IPS-18c (cell line): ENCODE data around the gene GOT1.

Source experiments
- H3K4me3 ChIP-seq: 2 replicates; pipeline ENCODE4 v1.7.0; 2013; ENCODE audit warnings: low read depth, mild to moderate bottlenecking, low read length, moderate library complexity; ENCODE audit not compliant: insufficient read depth
- H3K9me3 ChIP-seq: one replicate; pipeline ENCODE4 v1.6.1; 2013; ENCODE audit warnings: mild to moderate bottlenecking, low read length, moderate library complexity; ENCODE audit not compliant: control insufficient read depth, insufficient read depth

GOT1 gene

DNA sequence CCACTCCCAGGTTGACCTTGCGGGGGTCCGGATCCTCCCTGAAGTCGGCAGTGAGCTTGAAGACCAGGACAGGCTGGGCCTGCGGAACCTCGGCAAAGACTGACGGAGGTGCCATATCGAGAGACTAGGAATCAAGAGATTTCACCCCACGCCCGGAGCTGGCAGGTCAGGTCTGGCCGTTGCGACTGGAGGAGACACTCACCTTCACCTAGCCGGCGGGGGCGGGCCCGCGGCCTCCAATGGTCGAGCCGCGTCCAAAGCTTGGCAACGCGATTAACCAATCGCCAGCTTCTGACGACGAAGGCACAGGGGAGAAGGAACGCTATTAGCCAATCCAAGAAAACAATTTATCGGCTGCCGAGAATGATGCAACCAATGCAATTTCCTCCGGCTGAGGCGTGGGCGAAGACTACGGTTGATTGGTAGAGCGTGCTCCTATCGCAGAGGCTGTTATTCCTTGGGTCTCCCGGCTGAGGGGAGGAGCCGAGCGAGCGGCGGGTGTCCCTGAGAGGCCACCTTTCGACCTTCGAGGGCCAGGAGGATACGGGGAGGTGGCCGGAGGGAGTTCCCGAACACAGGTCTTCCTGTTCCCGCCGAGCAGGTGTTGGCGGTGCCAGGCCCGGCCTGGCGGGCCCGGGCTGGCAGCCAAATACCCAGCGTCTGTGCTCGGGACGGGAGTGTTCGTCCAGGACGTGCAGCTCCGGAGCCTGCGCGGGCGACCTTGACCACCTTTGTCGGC lies at the start of gene GOT1:
TSS of gene GOT1 (minus strand) at position 174 of the 739 bp plus-strand sequence. CDS start at position 115, 59 bp downstream.
- Histone ChIP-seq H3K4me3 (peak within 1 kb of the TSS; percentile 96), H3K9me3 (no peaks in the 10 kb centered on the region)

DNA sequence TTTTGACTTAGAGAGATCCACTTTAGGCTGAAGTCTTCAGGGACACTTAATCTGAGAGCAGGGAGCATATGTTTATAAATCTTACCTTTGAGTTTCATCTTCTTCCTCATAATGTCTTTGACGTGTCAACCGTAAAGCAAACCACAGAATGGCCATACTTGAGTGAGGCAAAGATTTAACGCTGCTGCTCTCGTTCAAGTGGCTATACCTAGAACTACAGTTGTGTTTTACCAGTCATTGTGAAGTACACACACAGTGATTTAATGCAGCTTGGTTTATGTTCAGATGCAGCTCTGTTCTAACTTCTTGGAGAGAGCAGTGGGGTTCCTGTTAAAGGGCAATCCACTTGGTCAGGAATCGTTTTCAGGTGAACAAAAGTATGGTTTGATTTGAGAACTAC lies 39.9 kb upstream of the GOT1 start:
- H3K4me3 ChIP-seq: no peak overlapping the region
- H3K9me3 ChIP-seq: no peaks in the 10 kb centered on the region

DNA sequence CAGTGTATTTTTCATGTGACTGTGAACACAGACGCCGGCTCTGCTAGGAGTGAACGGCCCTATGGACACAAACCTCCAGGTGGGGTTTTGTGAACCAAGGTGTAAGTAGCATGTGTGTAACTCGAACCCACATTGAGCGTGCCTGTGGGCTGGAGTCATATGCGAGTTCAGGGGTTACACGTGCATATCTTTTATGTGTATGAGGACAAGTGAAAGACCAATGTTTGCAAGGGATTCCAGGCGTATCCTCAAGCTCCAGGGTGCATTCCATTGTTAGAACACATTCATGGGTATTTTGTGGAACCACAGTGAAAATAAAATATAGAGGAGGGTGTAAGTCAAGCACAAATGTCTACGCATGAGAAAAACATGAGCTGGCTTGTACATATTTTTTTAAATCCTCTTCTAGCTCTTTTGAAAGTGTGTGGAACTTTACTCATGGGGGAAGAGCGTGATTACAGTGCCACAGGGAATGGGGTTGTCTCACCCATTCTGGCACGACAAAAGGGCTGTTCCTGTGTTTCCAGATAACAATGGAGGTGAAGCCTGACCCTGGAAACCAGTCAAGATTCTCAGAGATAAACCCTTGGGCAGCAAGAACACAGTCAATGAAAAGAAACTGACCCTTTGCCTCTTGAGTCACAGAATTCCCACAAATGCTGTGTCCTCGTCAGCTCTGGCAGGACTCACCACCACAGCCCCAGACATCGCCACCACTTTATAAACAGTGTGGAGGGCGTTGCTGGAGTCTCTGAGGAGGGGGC lies 37.0 kb upstream of the GOT1 start:
- H3K9me3 ChIP-seq: no peaks in the 10 kb centered on the region
- H3K4me3 ChIP-seq: no peak overlapping the region

DNA sequence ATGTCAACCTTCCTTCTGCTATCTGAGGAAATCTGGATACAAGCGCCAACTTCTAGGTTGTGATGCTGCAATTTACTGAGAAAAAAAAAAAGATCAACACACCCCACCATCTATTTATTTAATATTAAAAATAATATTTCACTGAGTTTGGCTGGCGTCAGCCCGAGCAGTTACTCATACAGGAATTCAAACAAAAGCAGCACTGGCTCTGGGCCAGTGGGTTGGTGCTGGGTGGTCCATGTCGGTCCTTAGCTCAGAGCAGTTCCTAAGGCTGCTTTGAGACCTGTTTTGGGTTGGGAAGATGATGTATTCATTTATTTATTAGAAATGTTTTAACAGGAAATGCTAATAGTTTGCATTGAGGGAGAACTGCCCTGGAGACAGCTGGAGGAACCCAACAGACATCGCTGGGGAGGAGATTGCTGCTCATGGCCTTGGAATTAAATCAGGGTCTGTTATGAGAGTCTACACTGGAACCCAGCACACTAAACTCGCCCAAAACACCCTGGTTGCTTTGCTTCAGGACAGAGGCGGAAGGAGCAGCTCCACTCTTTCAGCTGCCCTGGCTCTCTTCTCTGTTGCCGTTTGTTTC lies 36.3 kb upstream of the GOT1 start:
- Histone ChIP-seq H3K9me3 (no peaks in the 10 kb centered on the region), H3K4me3 (no peak overlapping the region)

DNA sequence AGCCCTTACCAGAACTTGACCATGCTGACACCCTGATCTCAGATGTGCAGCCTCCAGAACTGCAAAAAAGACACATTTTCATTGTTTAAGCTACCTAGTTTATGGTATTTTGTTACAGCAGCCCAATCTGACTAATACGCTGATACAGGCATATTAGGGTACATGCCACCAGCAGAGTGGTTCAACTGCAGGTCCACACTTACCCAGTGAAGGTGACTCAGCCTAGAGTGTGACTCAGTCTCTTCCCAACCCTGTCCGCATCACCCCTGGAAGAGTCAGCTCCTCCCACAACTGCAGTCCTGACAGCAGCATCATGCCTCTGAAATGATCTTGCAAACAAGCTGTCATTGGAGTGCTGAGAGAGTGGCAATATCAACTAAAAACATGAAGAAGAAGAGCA lies 30.8 kb upstream of the GOT1 start:
- H3K9me3 ChIP-seq: no peaks in the 10 kb centered on the region
- no peak overlapping the region for H3K4me3 ChIP-seq

DNA sequence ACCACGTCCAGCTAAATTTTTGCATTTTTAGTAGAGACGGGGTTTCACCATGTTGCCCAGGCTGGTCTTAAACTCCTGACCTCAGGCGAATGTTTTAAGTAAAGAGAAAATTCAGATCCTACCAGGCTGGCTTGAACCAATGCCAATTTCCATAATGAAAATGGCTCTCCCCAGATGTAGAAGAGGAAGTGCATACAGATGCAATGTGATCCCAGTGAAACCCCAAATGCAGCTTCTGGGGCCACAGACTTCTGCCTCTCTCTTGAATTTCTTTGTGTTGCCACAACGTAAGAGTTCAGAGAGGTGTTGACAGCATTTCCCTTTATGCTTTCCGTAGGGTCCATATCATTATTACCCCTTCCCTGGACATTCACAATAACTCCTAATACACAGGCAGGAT lies 29.6 kb upstream of the GOT1 start:
- no peaks in the 10 kb centered on the region for H3K9me3 ChIP-seq
- H3K4me3 ChIP-seq: no peak overlapping the region

DNA sequence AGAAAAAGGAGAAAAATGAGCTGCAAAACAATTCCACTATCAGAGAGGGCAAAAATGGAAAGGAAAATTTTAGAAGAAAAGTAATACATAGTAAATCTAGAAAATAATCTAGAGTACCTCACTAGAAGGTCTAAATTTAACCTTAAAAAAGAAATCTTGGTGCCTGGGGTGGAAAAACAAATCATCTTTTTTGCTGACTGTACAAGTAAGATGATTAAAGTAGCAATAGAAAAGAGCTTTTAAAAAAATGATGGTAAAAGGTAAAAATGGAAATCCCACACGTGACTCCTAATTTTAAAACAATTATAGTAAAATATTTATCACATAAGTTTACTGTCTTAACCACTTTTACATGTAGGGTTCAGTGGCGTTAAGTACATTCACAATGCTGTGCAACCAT lies 28.8 kb upstream of the GOT1 start:
- Histone ChIP-seq H3K4me3 (no peak overlapping the region), H3K9me3 (no peaks in the 10 kb centered on the region)

DNA sequence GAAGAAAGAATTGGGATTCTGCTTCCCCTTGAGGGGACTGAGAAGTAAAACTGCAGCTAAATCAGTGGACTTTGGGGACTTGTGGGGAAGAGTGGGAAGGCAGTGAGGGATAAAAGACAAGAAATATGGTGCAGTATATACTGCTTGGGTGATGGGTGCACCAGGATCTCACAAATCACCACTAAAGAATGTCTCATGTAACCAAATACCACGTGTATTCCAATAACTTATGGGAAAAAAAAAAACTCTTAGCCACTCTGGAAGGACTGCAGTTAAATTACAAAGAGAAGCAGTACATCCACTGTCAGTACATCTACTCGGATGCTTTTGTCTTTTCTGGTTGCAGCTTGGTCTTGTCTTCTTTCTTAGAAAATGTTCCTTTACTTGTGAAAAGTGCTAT lies 27.4 kb upstream of the GOT1 start:
- H3K9me3 ChIP-seq: no peaks in the 10 kb centered on the region
- H3K4me3 ChIP-seq: no peak overlapping the region

DNA sequence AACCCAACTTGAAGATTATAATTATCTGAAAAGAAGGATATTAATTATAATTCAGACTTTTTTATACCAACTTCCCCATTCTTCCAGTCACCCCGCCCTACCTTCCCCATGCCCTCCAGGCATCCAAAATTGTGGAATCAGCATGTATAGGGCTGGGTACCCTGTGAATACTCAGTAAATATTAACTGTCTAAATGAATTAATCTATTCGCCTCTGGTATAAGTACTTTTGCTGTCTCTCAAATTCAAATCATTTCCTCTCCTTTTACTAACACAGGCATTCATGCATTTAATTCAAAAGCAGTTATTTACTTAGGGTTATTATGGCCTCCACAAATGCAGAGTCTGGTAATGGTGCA lies 26.5 kb upstream of the GOT1 start:
- Histone ChIP-seq H3K4me3 (no peak overlapping the region), H3K9me3 (no peaks in the 10 kb centered on the region)

DNA sequence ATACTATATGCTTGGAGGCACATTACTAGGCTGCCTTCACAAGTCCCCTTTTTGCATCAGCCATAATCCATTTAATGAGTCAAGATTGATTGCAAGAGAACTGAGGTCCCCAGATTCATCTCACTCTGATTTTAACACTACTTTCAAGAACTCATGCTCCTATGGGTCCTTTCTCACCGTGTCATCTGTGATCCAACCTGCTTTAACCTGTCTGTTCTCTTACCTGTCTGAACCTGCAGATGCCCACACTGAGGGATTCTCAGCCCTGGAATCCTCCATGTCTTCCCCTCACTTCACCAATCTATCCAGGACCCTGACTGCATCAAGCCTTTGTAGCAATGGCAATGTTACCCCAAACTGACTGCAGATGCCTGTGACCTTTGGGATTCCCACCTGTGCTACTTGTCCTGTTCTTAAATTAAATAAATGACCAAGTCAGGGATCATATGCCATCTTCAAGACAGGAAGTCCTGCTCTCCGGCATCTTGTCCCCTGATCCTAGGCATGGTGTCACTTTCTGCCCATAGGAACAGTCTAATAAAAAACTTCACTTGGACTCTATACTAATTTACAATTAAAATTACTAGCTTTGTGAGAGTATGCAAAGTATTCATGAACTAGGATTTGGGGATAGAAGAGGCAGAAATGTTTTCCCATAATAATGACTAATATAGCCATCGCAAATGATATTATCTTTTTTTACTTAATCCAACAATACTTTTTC lies 25.9 kb upstream of the GOT1 start:
- Histone ChIP-seq H3K4me3 (no peak overlapping the region), H3K9me3 (no peaks in the 10 kb centered on the region)

DNA sequence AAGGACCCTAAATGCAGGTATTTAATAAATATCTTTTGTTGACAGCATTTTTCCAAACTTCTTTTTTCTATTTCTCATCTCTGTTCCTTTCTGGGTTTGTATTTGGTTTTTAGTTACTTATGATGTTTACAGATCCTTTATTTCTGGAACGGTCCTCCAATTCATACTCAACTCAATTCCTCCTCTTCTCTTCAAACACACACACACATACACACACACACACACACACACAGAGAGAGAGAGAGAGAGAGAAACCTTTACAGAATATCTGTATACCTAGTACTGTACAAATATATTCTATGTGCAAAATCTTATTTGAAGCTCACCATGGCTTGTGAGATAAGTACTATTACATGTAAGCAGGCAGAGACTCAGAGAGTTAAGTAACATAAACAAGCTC lies 21.6 kb upstream of the GOT1 start:
- Histone ChIP-seq H3K4me3 (no peak overlapping the region), H3K9me3 (no peaks in the 10 kb centered on the region)

DNA sequence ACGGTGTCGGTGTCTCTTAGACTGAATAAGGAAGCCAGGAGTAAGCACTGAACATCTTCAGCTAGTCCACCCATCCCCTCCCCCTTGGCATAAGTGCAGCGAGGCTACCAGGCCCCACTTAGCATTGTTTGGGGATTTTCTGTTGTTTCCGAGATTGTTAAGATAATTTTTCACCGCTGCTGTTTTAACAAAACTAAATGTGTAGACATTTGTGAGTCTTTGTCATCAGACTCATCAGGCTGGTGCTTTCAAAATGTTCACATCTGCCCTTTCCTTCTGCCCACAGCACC lies 21.0 kb upstream of the GOT1 start:
- no peaks in the 10 kb centered on the region for H3K9me3 ChIP-seq
- no peak overlapping the region for H3K4me3 ChIP-seq

DNA sequence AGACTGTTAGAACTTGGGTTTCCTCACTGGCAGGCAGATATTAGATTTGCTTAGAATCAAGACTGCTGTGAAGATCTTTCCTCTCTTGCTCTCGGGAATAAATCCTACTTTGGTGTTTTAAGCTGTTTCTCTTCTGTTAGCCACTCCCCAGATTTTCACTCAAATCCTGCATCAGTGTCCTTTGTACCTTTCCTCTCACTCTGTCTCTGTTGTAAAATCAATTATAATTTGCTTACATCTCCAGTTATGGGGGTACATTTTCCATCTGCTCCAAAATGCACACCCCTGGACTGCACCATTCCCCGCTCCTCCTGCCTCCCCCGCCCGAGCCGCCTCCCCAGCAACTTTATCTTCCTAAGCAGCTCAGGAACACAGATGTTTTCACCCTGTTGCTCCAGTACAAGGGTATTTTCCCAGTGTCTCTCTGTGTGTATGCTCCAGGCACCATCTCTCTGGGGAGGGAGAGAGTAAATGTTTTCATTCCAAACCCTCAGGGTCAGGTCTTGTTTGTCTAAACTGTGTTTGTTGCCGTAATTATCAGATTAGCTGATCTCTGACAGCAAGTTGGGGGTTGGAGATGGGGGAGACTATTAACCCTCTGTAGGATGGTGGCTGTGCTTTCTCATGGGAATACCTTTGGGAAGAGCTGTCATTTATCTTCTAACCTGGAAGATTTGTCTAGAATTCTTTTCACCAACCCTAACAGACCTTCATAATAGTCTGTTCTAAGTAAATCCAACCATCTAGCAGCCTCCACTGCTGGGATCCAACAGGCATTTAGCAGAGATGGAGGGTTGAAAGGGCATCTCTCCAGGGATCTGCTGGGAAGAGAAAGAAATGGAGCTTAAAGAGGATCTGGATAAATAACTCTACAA lies 20.4 kb upstream of the GOT1 start:
- Histone ChIP-seq H3K4me3 (no peak overlapping the region), H3K9me3 (no peaks in the 10 kb centered on the region)

DNA sequence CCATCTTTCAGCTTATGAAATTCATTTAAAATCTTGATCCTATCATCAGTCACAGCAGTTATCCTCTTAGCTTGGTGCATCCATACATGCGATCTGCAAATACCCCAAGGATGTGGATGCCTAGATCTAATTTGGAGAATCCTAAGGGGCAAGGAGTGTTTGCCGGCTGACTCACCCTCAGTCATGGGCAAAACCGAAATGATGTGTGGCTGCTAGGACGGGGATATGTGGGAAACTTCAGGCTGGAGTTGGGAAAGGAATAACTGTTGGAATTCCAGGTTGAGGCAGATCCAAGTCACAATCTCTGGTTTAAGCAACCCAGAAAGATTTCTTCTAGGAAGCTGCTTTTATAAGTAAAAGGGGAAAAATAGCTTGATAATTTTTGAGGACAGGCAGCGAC lies 19.7 kb upstream of the GOT1 start:
- Histone ChIP-seq H3K9me3 (no peaks in the 10 kb centered on the region), H3K4me3 (no peak overlapping the region)

DNA sequence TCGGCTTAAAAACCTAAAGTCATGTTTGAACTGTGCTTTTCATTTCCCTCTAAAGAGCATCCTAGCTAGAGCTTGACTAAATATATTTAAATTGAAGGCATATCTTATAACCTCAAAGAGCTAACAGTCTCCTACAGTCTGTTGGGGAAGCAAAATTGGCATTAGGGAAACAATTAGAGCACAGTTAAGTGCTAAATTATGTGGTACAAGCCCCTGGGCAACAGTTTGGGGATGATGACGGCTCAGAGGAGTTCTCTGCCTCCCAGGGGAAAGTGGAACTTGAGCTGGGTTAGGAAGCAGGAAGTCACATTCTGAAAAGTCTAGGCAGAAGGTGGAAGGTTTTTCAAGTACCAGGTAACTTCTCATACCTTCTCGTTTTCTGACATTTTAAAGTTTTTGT lies 18.6 kb upstream of the GOT1 start:
- H3K9me3 ChIP-seq: no peaks in the 10 kb centered on the region

DNA sequence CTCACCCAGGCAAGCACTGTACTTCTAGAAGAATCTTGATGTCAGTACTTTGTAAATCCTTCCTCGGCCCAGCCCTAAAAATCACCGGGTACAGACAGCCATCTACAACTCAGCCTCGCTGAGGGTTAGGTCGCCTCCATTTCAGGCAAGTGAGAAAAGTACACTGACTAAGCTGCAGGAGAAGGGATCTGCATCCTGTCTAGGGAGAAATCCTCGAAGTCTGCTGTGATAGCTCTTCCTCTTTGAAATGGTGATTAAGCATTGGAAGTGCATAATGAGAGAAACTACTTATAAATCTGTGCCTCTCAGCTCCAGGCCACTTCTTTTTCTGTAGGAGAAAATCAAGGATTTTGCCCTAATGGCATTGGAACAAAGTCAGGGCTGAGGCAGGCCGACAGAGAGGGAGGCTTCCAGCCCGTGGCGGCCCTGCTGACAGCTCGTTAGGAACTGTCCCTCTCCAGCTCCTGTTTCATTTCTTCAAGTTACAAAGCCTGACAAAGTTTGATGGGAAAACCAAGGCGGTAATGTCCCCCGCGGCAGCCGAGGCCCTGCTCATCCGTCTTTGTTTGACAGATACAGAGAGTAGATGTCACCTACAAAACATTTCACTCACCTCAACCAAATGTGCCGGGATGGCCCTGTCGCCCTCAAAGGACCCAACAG lies 14.1 kb upstream of the GOT1 start:
- no peak overlapping the region for H3K4me3 ChIP-seq
- H3K9me3 ChIP-seq: no peaks in the 10 kb centered on the region

More for the DNA sequence above, 18.6 kb upstream of the GOT1 start:
- no peak overlapping the region for H3K4me3 ChIP-seq

DNA sequence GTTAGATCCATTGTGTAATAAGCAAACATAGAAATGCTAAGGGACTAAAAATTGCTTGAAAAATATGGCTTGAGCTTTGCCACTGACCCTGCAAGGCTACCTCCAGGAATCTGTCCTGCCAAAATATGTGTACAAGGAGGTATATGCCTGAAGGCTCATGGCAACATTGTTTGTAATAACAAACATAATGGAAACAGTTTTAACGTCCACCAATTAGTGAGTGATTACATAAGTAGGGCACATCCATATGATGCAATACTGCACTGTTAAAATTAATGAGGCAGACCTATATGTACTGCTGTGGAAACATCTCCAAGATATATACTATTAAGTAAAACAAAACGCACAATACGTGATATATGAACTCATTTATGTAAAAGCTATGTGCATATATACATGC lies 13.1 kb upstream of the GOT1 start:
- H3K9me3 ChIP-seq: no peaks in the 10 kb centered on the region
- H3K4me3 ChIP-seq: no peak overlapping the region
